Inferior parietal cortex (tissue), 1 donor: ENCODE measurements around the gene MANSC1.
"Not testable (repeated sequence)": the region's sequence is repeated elsewhere in the genome, so short reads cannot be mapped to it uniquely, and the experiment has no call there.

Experiments
- DNase-seq: peaks from one replicate; pipeline ENCODE4 v3.0.0-alpha.2; 2016; ENCODE audit errors: extremely low spot score

MANSC1 gene

GRCh38 chr12:12365931-12366431 is 15.9 kb upstream of the MANSC1 start:
- no peak for DNase-seq

DNA sequence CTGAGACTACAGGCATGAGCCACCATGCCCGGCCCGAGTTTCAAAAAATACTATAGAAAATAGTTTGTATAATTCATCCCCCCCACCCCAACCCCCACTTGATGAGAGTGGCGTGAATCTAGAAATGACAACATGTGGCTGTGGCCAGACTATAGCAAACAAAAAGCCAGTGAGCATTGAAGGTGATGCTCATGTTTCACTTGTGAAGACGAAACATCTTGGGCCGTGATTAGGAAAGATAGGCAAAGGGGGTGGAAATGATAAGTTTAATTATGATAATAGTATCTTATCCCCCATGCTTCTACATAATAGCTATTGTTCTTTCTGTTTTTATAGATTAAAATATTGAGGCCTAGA is 15.4 kb upstream of the MANSC1 start:
- no peak for DNase-seq

- DNase-seq, result no peak
Observed at GRCh38 chr12:12364787-12365445, 14.9 kb upstream of the MANSC1 start.

- DNase-seq, result no peak
Observed at GRCh38 chr12:12358528-12358927, 8.5 kb upstream of the MANSC1 start.

DNA sequence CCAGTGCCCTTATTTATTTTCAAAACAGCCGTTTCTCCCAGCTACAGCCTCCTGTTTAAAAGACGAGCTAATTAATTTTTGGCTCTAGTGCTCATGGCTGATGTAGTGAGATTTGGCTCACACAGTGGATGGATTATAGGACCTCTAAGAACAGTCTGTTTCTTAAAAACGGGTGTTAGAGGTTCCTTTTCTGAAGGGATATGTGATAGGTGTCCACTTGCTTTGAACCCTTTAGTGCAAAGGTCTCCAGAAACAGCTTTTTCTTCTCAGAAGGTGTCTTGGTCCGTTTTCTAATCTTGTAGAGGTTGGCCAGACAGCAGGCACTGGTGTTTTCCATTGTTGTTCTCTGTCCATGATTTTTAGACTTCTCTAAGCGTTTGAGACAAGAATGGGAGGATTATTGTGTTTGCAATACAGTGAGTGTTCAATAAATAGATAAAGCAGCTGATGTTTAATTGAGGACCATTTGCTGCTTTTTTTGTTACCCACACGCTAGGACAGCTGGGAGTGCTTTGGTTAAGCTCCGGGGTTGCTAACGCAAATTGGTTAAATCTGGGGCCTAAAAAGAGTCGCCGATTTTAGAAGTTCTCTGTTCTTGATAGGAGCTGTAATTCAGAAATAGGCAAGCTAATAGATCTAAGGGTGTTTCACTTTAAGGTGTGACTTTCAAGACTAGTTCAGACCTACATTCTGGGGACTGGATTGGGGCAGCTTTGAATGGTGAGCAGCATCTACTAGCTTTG is 7.8 kb upstream of the MANSC1 start:
- peak; percentile 76 for DNase-seq

DNA sequence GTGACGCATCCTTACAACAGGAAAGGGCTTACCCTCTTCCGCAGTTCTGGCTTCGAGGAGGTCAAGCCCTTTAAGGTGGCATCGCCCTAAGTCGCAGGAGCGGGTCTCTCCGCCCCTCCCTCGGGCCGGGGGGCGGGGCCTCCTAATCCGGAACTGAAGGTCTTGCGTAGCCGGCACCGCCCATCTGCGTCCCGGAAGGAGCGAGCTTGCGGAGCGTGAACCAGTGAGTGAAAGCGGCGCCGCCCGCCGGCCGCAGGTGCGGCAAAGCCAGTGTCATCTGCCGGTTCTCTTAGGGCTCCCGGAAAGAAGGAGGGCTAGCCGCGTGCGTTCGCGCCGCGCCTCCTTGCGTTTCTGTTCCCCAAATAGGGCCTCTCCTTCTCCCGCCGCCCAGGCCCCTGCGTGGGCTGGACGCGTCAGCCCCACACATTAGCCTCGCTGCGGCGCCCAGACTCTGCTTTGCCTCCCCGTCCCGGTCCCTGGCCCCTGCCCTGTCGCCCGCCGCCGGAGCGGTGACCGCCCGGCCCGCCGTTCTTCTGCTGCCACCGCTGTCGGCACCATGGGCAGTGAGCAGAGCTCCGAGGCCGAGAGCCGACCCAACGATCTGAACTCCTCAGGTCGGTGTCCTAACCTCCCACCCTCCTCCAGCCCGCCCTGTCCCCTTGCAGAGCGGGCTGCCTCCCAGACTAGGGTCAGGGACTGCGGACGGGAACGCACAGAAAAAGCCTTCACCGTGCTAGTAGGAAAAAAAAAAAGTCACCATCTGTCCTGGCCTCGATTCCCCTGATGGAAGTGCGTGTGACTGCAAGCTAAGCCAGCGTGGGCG is 7.1 kb upstream of the MANSC1 start, which contains the start of gene BORCS5:
Gene BORCS5 (plus strand): TSS at position 183 of the 823 bp plus-strand sequence. CDS start 374 bp downstream, at position 557.
- DNase-seq, result peak; percentile 96

DNA sequence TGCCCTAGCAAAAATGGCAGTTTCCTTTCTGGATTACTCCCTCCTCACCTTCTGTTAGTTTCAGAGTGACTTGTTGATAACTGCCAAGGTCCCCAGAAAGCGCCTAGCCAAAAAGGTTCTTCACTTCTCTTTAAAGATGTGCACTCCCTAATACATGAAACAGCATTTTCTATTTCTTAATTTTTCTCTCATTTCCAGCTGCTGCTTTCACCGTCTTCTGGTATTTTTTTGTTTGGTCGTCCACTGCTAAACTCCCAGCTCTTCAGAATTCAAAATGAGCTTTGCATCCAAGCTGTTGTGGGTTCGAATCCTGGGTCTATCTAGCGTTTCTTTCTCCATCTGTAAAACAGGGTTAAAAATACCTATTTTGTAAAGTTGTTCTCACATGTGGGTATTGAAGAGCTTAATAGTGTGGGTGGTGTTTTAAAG is 6.4 kb upstream of the MANSC1 start:
- DNase-seq, result no peak

DNA sequence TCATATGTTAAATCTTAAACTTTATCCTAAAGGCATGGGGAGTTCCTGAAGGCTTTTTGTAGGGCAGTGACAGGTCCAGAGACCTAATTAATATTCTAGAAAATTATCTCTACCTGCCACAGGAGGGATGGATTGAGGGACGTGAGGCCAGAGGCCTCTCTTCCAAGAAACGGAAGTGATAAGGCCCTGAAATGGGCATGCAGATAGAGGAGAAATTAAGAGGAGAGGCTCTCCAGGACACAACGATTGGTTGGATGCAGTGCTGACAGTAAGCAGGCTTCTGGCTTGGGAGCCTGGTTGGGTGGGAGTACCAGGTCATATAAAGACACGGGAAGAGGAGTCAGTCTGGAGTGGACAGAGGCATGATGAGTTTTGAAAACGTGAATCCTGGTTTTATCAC is 3.8 kb upstream of the MANSC1 start:
- DNase-seq, result no peak

GRCh38 chr12:12353276-12353675 is 3.2 kb upstream of the MANSC1 start:
- DNase-seq, result no peak

DNA sequence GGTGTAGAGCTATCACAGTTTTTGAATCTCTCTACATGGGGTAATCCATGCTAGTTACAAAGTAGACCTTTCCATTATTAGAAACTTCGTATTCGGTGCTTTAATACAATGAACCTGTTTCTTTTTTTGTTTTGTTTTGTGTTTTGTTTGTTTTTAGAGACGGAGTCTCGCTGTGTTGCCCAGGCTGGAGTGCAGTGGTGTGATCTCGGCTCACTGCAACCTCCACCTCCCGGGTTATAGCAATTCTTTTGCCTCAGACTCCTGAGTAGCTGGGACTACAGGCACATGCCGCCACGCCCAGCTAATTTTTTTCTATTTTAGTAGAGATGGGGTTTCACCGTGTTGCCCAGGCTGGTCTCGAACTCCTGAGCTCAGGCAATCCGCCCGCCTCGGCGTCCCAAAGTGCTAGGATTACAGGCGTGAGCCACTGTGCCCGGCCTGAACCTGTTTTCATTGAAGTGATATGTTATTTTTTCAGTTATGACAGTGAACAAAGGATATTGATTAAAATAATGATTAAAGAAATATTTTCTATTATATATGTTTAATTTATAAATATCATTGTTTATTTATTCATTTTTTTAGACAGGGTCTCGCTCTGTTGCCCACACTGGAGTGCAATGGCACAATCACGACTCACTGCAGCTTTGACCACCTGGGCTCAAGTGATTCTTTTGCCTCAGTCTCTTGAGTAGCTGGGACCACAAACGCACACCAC is 1.6 kb upstream of the MANSC1 start:
- not testable (repeated sequence) for DNase-seq

- DNase-seq, result no peak
Observed at GRCh38 chr12:12350868-12351463, 924 bp upstream of the MANSC1 start.

- DNase-seq, result no peak
Observed at GRCh38 chr12:12338527-12339168, 11.4 kb downstream of the MANSC1 start.

DNA sequence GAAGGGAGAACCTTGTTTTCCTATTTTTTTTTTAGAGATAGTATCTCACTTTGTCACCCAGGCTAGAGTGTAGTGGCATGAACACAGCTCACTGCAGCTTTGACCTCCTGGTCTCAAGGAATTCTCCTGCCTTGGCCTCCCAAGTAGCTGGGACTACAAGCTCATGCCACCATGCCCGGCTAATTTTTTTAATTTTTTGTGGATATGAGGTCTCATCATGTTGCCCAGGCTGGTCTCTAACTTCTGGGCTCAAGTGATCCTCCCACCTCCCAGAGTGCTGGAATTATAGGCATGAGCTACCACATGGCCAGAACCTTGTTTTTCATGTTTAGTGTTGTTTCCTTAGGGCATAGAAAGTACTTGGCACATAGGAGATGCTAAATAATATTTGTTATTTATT is 13.5 kb downstream of the MANSC1 start:
- no peak for DNase-seq

DNA sequence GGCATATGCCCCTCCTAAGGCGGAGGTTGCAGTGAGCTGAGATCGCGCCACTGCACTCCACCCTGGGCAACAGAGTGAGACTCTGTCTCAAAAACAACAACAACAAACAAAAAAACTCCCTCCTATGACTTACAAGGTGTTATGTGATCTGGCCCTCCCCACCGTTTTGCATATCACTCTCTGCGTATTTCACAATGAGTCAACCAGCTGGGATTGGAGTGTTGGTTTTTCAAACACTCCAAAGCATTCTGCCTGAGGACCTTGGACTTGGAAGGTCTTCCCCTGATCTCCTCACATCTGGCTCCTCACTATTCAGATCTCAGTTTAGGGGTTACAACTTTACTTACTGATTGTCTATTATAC is 14.0 kb downstream of the MANSC1 start:
- DNase-seq, result no peak

GRCh38 chr12:12334367-12335040 is 15.5 kb downstream of the MANSC1 start:
- peak; percentile 53 for DNase-seq

DNA sequence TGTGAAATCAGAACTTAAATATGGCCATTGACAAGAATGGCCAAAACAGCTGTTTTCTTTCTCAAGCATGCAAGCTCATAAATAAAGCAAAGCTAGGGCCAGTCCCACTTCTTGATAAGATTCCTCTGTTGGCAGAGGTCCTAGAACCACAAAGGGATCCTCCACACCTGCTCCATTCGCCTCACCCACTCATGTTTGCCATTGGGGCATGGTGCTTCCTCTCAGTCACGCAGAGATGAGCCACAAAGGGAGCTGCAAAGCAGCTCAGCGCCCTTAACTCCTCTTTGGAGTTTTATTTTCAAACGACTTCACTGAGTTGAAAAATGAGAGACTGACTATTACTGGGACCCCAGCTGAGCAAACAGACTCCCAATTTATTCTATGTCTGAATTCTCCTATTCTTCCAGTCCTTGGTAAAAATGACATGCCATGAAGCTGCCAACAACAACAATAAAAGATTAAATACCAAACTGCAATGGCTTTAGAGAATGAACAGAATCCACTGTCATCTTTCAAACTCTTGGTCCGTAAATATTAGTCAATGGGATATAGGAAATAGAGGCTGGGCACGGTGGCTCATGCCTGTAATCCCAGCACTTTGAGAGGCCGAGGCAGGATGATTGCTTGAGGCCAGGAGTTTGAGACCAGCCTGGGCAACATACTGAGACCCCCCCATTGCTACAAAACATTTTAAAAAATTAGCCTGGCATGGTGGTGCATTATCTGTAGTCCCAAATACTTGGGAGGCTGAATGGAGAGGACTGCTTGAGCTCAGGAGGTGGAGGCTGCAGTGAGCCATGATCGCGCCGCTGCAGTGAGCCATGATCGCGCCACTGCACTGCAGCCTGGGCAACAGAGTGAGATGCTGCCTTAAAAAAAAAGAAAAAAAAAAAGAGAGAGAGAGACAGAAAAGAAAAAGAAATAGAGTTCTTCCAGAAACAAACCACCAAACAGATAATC is 16.4 kb downstream of the MANSC1 start:
- peak; percentile 38 for DNase-seq

- DNase-seq, result peak; percentile 18
Observed at GRCh38 chr12:12331896-12332295, 18.1 kb downstream of the MANSC1 start.

- peak; percentile 54 for DNase-seq
Observed at GRCh38 chr12:12331244-12331771, 18.7 kb downstream of the MANSC1 start.

GRCh38 chr12:12327802-12328201 is 22.2 kb downstream of the MANSC1 start:
- DNase-seq, result peak; percentile 73
